ENCODE data around the gene ZNF473. TPM values are rescaled to one million over a fixed set of nuclear protein-coding genes. Genes with fewer than 3 reads are reported as not detected.
"Not testable (repeated sequence)": the region's sequence is repeated elsewhere in the genome, so short reads cannot be mapped to it uniquely, and the experiment has no call there.

The ZNF473 gene
- total RNA-seq, 2 donors from 2014 or later: 5.8 to 7.6 TPM

GRCh38 chr19:50079014-50079413 lies 53.2 kb downstream of the ZNF473 start:
- intact Hi-C loops (cut with DNase I); DNase-seq (ENCODE audit: low spot score): not testable (repeated sequence)

DNA sequence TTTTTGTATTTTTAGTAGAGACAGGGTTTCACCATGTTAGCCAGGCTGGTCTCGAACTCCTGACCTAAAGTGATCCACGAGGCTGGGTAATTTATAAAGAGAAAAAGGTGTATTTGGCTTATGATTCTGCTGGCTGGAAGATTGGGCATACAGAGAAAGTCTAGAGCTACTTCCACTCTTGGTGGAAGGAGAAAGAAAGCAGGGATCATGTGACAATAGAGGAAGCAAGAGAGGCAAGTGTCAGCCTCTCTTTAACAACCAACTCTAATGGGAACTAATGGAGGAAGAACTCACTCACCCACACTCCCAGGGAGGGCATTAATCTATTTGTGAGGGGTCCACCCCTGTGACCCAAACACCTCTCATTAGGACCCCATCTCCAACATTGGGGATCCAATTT lies 58.6 kb downstream of the ZNF473 start:
- DNase-seq (ENCODE audit: low spot score); intact Hi-C loops (cut with DNase I): not testable (repeated sequence)

GRCh38 chr19:50087153-50087552 lies 61.3 kb downstream of the ZNF473 start:
- intact Hi-C loops (cut with DNase I); DNase-seq (ENCODE audit: low spot score): not testable (repeated sequence)

- intact Hi-C loops (cut with DNase I); DNase-seq (ENCODE audit: low spot score): not testable (repeated sequence)
Observed at GRCh38 chr19:50090706-50091105, 64.9 kb downstream of the ZNF473 start.

GRCh38 chr19:50091786-50092185 lies 66.0 kb downstream of the ZNF473 start:
- intact Hi-C loops (cut with DNase I); DNase-seq (ENCODE audit: low spot score): not testable (repeated sequence)

- intact Hi-C loops (cut with DNase I); DNase-seq (ENCODE audit: low spot score): not testable (repeated sequence)
Observed at GRCh38 chr19:50092597-50092996, 66.8 kb downstream of the ZNF473 start.

DNA sequence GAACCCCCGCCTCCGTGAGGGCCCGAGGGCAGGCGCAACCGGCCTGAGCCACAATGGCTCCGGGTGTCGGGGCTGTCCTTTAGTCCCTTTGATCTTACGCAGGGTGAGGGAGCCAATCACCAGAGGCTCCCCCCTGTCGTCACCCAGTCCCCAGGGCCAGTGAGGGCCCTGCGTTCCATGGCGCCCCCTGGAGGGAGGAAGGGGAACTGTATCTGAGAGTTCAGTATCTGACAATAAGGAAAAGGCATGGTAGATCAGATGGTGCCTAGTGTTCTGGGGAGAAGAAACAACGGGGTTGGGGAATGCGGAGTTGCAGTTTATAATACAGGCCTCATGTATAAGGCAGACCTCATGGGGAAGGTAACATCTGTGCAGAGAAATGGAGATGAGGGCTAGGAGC lies 72.1 kb downstream of the ZNF473 start:
- DNase-seq (ENCODE audit: low spot score); intact Hi-C loops (cut with DNase I): not testable (repeated sequence)

GRCh38 chr19:50098892-50099291 lies 73.1 kb downstream of the ZNF473 start:
- peak; percentile 87 for DNase-seq (ENCODE audit: low spot score)
- intact Hi-C loops (cut with DNase I): not testable (repeated sequence)

DNA sequence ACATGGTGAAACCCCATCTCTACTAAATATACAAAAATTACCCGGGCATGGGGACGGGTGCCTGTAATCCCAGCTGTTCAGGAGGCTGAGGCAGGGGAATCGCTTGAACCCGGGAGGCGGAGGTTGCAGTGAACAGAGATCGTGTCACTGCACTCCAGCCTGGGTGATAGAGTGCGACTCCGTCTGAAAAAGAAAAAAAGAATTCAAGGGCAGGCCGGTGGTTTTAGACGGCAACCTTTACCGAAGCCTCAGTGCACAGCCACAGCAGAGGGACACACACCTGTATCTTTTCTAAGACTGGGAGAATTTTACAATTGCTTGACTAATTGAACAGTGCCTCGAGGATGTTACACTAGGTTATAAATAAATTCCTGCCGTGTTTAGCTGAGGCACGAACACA lies 73.9 kb downstream of the ZNF473 start:
- DNase-seq (ENCODE audit: low spot score); intact Hi-C loops (cut with DNase I): not testable (repeated sequence)

DNA sequence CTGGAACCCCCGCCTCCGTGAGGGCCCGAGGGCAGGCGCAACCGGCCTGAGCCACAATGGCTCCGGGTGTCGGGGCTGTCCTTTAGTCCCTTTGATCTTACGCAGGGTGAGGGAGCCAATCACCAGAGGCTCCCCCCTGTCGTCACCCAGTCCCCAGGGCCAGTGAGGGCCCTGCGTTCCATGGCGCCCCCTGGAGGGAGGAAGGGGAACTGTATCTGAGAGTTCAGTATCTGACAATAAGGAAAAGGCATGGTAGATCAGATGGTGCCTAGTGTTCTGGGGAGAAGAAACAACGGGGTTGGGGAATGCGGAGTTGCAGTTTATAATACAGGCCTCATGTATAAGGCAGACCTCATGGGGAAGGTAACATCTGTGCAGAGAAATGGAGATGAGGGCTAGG lies 75.1 kb downstream of the ZNF473 start:
- intact Hi-C loops (cut with DNase I); DNase-seq (ENCODE audit: low spot score): not testable (repeated sequence)

Other genes with a start within 250 kb of the ZNF473 start
- 10 to 100 TPM in 1 of 2 donors, 1 to 10 TPM in 1; 6.9 to 12.2 TPM for gene FUZ, start 212.7 kb upstream of the ZNF473 start, total RNA-seq
- 10 to 100 TPM; 25.6 to 25.9 TPM for gene MED25, start 207.7 kb upstream of the ZNF473 start, total RNA-seq
- 10 to 100 TPM; 78.7 to 95.2 TPM for gene PTOV1, start 174.8 kb upstream of the ZNF473 start, total RNA-seq
- gene PNKP, start 158.4 kb upstream of the ZNF473 start, total RNA-seq: 10 to 100 TPM; 40.5 to 43.4 TPM
- 10 to 100 TPM; 26.5 to 28.9 TPM for gene AKT1S1, start 148.7 kb upstream of the ZNF473 start, total RNA-seq
- 10 to 100 TPM; 28.7 to 36.3 TPM for gene TBC1D17, start 148.3 kb upstream of the ZNF473 start, total RNA-seq
- gene IL4I1, start 129.1 kb upstream of the ZNF473 start, total RNA-seq: 1 to 10 TPM; 1.1 to 1.3 TPM
- 10 to 100 TPM; 18.8 to 37.0 TPM for gene ATF5, start 96.8 kb upstream of the ZNF473 start, total RNA-seq
- gene NUP62, start 96.5 kb upstream of the ZNF473 start, total RNA-seq: 10 to 100 TPM; 21.9 to 27.1 TPM
- 1 to 10 TPM in 1 of 2 donors, under 1 TPM in 1; 0.95 to 3.3 TPM for gene SIGLEC11, start 64.8 kb upstream of the ZNF473 start, total RNA-seq
- 10 to 100 TPM; 19.7 to 23.0 TPM for gene VRK3, start 633 bp upstream of the ZNF473 start, total RNA-seq
- not detected for gene IZUMO2, start 137.3 kb downstream of the ZNF473 start, total RNA-seq
- under 1 TPM; 0.60 to 0.62 TPM for gene MYH14, start 177.6 kb downstream of the ZNF473 start, total RNA-seq

Data from posterior vena cava (tissue), 2 donors.